ENCODE data around the gene VKORC1. TPM values are rescaled to one million over a fixed set of nuclear protein-coding genes. Genes with fewer than 3 reads are reported as not detected.

VKORC1 gene
- total and polyA plus RNA-seq, 2 of the 8 experiments (the other 6 are each of a cell fraction or from before 2014, with no cell fraction given), result 84.1 to 483 TPM

DNA sequence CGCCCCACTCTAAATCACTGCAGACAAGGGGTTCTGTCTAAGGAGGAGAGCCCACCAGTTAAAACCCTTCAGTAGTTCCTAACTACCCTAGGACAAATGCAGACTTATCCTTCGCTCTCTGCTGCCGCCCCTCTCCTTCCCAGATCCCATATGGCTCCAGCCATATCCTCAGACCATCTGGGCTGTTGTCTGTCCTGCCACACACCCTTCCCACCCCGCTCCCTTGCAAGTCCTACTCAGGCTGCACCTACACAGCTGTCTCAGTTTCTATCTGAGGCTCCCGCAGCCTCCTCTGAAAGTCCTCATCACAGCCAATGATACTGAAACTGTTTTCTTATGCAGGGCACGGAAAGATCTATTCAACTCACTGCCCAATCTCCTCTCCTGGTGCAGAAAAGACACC lies 12.9 kb upstream of the VKORC1 start (continued):
- TF ChIP-seq JUND (IDR thresholded peaks at IDR 0.05; ENCODE audit: low read length), result no peak
